ENCODE data around the gene HTR1D.

- TF ChIP-seq, protein P1, sequence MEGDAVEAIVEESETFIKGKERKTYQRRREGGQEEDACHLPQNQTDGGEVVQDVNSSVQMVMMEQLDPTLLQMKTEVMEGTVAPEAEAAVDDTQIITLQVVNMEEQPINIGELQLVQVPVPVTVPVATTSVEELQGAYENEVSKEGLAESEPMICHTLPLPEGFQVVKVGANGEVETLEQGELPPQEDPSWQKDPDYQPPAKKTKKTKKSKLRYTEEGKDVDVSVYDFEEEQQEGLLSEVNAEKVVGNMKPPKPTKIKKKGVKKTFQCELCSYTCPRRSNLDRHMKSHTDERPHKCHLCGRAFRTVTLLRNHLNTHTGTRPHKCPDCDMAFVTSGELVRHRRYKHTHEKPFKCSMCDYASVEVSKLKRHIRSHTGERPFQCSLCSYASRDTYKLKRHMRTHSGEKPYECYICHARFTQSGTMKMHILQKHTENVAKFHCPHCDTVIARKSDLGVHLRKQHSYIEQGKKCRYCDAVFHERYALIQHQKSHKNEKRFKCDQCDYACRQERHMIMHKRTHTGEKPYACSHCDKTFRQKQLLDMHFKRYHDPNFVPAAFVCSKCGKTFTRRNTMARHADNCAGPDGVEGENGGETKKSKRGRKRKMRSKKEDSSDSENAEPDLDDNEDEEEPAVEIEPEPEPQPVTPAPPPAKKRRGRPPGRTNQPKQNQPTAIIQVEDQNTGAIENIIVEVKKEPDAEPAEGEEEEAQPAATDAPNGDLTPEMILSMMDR (IDR thresholded peaks at IDR 0.05; ENCODE audit: low read depth, low read length, missing input control) = no peak
- TF ChIP-seq SP1 (IDR thresholded peaks at IDR 0.05) = no peak
- TF ChIP-seq MAX (IDR thresholded peaks at IDR 0.05) = no peak
Measured at GRCh38 chr1:23224739-23225648, 7.7 kb upstream of the HTR1D start.
